T-helper 2 cell (primary cell): ENCODE measurements around the gene SFMBT1.

ENCODE experiments used
- DNase-seq, 5 experiments: peaks; one replicate each; pipeline versions ENCODE4 v3.0.0 to v3.0.0-alpha.2; 2012 to 2022
- total RNA-seq, 2 donors: gene quantifications; one replicate each; lab custom pipeline; 2026; lab: John Stamatoyannopoulos, UW

SFMBT1 gene
- 59.1 to 69.5 reads per million in 2 donors for total RNA-seq

- peak; percentile 56 to 86 (median 63) for DNase-seq
Measured at GRCh38 chr3:53045518-53046170, at the start of gene SFMBT1. SFMBT1 (minus strand) TSS chr3:53046073; CDS start chr3:52969128, 76,945 bp downstream.

DNA sequence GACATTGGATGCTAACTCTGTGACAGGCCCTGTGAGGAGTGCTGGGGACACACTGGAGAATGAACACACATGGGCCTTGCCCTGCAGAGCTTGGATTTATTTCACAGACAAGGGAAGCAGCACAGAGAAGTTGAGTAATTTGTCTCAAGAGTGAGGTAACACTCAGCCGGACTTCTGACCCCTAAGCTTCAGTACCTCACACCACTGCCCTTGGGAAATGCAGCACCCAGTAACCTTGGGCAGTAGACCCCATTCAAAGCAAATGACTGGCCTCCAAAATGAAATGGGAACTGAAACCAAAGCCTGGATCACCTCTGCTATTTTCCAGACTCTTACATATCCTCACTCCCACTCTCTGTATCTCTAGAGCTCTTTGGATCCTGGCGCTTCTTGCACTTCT lies 47.1 kb upstream of the SFMBT1 start:
- DNase-seq = no peak

DNA sequence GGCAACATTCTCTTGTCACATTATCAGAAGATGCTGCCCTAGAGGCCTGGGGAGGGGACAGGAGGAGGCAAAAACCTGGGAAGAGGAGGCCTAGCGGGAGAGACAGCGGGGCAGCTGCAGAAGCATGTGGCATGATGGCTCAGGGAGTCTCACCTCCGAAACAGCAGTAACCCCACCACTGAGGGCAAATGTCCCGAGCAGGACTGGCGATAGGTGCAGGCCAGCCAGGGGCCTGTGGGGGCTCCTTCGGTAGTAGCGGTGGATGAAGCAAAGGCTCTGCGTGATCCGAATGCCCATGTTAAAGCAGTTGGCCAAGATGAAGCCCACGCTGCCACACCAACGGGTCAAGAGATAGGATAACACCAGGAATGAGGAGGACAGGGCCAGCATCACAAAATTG lies 46.3 kb upstream of the SFMBT1 start:
- no peak for DNase-seq

DNA sequence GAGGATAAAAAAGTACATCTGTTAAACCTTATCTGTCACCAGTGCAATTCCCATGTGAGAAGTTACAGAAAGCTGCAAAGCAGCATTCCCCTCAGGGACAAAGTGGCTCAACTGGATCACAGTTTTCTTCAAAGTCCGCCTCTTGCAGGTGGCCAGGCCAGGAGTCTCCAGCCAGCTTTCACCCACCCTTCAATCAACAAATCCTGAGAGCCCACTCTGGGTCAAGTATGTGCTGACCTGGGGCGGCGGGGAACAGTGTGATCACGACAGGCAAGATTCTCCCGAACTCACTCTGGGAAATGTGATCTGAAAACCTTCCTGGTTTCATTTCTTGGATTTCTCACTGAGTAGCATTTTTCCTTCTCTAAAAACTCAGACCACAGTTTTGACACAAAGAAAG lies 45.1 kb upstream of the SFMBT1 start:
- no peak for DNase-seq

DNA sequence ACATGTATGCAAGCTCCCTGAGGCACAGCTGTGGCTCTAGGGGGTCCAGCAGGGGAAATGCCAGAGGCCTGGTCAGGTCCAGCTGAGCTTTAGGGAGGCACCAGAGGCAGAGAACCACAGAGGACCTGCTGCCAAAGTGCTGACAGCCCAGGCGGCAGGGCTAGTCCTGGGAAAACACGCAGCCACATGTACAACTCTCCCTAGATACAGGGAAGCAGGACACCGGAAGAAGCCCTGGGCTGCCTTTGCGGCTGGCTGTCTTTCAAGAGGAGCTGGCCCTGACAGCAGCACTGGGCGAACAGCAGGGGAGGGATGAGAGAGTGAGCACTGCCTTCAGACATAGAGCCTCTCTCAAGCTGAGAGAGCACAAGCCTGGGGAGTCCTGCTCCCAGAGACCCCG lies 43.6 kb upstream of the SFMBT1 start:
- no peak for DNase-seq

DNA sequence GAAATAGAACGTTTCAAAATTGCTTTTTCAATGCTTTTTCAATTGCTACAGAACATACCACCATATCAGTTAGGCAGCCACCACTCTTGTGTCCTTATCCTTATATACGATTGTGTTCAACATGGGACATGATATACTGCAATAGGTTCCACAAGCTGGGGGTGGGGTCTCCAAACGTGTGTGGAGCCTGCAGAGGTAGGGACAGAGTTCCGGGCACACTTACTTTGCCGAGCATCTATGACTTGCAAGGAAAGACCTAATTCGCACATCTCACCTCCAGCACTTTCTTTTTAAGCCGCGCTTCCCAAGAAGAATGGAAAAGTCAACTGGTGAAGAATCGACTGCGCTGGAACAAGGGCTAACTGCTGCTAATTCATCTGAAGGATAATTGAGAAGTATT lies 39.6 kb upstream of the SFMBT1 start:
- no peak for DNase-seq

- no peak for DNase-seq
Measured at GRCh38 chr3:53084310-53085001, 38.6 kb upstream of the SFMBT1 start.

DNA sequence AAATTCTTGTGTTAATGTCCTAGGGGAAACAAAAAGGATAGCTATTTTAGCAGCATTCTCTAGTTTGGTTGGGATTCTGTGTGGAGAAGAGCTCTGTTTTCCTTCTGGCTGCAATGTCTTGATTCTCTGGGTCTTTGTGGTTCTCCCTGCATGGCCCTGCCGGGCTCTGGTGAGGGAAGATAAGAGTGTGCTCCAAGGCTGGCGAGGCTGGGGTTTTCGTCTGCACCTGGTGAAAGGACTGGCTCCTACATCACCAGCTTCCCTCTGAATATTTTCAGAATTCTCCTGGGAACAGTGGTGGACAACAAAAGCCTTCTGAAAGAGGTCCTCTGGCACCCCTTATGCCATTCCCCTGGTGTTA lies 38.1 kb upstream of the SFMBT1 start:
- no peak for DNase-seq

GRCh38 chr3:53083521-53083920 lies 37.6 kb upstream of the SFMBT1 start:
- DNase-seq = no peak

GRCh38 chr3:53082736-53083135 lies 36.9 kb upstream of the SFMBT1 start:
- DNase-seq = no peak

DNA sequence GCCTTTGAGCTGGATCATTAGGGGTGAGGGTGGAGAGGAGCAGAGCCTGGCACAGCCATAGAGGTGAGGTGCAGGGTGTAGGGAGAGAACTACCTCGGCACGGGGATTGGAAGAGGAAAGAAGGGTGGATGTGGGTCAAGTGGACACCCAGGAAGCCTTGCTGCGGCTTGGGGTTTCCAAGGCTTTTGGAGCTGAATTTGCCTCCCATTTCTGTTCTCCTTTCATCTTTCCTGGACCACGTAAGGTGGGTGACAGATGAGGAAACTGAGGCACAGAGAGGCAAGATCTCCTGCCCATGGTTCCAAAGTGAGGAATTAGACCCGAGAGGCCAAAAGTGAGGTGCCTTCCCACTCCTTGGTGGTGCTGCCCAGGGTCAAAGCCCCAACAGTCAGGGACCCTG lies 35.4 kb upstream of the SFMBT1 start:
- no peak for DNase-seq

DNA sequence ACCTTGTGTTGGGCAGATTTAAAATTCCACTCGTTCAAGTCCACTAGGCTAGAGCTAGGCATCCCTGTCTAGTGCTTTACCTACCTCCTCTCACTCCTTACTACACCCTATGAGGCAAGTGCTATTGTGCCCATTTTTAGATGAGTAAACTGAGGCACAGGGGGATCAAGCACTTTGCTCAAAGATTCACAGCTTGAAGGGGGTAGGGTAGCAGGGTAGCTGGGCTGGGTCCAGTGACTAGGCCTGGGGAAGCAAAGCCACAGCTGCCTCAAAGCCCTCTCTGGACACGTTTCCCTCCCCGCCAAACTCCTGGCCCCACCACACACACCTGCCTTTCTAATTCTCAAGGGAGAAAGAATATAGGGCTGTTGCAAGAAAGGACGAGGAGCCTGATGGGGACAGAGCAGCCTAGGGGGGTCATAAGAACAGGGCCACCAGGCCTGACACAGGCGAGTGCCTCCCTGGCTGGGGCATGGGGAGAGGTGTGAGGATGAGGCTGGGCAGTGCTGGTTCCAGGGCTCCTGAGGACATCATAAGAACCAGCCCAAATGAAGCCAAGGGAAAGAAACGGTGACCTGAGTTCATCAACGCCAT lies 34.8 kb upstream of the SFMBT1 start:
- DNase-seq = no peak

DNA sequence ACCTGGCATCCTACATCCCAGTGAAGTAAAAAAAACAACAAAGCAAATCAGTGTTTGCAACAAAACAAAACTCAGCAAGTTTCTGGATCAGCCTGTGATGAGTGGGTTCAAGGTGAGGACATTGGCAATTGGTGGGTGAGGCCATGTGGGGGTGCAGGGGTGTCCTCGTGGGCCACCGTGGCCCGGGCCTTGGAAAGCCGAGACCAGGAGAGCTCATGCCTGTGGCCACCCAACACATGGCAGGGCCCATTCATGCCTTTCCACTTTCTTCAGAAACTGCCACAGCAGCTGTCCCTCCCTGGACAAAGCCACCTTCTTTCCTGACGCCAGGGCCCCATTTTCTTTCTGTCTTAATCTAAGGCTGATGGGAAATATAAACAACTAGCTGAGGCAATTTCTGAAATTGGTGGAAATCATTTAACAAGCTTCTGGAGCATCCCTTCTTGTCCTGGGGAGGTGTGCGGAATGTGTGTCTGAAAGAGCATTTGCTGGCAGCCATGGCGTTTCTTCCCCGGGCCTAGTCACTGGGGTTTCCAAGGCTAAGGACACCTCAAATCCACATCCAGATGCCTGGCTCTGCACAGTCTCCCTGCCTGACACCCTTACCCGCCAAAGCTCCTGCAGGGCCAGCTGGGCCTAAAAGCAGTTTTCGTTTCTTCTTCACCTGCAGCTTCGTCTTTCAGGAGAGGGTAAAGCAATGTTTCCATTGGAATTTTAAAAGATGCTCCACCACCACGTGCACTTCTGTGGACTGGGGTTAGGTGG lies 34.1 kb upstream of the SFMBT1 start:
- DNase-seq = no peak

DNA sequence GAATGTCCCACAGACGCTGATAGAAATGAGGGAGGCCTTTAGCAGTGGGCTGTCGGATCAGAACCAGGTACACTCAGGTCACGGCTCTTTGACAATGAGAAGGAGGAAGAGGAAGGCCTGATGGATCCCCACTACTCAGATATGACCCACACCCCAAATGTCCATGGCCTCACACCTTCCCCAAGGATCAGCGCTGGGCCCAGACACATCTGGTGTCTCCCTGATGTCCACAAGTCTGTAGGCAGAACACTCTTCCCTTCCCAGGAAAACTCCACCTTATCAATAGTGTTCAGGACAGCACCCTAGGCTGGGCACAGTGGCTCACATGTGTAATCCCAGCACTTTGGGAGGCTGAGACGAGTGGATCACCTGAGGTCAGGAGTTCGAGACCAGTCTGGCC lies 33.3 kb upstream of the SFMBT1 start:
- no peak for DNase-seq

DNA sequence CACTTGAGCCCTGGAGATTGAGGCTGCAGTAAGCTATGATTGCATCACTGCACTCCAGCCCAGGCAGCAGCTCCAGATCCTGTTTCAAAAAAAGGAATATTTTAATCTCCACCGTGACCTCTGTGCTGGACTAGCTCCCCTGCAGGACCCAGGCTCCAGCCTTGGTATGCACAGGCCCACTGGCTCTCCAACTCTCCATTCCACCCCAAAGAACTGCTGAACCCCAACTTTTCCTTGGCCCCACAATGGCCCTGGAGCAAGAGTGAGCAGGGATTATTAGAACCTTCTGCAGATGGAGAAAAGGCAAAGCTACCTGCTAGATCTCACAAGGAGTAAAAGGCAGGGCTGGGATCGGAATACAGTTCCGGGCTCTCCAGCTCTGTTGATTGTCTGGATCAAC lies 32.8 kb upstream of the SFMBT1 start:
- no peak for DNase-seq

GRCh38 chr3:53077476-53078220 lies 31.8 kb upstream of the SFMBT1 start:
- DNase-seq = no peak

DNA sequence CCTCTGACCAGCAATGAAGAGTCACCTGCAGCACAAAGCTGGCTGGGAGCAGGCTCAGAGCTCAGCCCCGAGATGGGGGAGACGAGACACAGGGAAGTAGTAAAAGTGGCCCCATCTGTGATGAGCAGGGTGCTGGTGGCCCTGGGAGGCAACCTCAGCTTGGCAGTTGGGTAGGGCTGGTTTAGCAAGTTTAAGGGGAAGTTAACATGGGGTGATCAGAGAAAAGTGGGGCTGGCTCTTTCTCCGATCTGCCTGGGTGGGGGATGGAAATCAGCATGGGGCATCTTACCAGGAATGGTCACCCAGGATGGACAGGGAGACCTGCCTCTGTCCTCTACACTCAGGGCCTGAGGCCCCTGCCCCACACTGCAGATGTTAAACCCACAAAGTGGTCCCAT lies 29.9 kb upstream of the SFMBT1 start:
- DNase-seq = no peak

DNA sequence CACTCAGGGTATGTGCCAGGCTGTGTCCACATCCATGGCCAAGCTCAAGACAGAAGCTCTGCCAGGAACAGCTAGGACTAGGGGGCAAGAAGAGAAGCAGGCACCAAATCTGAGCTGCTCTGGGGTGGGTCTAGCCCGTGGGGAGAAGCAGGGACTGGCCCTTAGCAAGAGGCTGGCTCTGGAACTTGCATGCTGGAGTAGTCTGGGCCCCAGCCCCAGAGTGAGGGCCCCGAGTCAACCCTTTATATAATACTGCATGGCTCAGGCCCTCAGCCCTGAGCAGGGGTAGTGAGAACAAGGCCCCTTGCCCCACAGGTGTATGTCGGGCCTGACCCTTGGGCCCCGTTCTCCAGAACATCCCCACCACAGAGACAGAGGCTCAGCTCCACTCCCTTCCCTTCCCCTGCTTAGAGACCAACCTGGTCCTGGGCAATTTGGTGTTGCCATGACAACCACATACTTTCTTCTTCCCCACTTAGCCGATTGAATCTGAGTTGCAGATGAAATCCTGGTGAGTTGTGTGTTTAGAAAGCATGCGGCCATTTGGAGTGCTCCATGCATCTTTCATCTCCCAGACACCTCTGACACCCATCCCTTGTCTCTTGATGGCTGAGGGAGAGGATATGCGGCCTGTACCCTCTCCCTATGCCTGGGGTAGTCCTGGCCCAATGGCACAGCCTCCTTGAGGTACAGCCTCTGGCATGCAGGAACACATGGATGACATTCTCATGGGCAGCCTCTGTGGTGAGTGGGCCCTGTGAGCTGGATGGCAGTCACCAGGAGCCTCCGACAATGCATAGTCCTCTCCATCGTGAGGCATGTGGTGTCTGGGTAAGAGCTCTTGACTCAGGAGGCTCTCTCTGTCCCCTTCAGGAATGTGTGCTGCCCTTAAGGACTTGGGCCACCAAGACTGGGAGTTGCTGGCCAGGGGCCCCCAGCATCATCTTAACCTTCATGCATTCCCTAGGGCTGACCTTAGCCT lies 29.2 kb upstream of the SFMBT1 start:
- DNase-seq = no peak

DNA sequence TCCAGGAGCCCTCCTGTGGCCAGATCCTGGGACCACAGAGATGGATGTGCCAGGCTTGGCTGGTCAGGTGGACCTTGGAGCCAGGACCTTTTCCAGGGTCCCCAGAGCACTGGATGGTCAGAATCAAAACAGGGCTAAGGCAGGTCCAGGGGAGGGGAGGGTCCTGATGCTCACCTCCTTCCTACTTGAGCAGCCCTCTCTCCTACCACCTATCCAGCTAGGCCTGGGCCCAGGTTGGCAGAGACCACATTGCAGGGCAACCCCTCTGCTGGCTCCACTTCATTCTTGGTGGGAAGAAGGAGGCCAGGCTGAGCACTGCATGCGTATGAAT lies 28.5 kb upstream of the SFMBT1 start:
- no peak for DNase-seq

- no peak for DNase-seq
Measured at GRCh38 chr3:53073553-53074365, 27.9 kb upstream of the SFMBT1 start.
